DMS153 treated with DMSO at 0.1 percent for 48 hours (cell line): ENCODE results near the gene TMEM14B.
A peak's percentile ranks its signal among the peaks of the same experiment; 100 is the strongest.
"Not testable (repeated sequence)": the region's sequence is repeated elsewhere in the genome, so short reads cannot be mapped to it uniquely, and the experiment has no call there.

Experiments
- DNase-seq: peaks from one replicate; lab custom pipeline; 2025; ENCODE audit not compliant: unreplicated experiment; lab: John Stamatoyannopoulos, UW

TMEM14B gene

GRCh38 chr6:10747251-10747972 lies at the start of gene TMEM14B:
Gene TMEM14B, plus strand, starts transcription at chr6:10747805. Its CDS starts 1,441 bp downstream, at chr6:10749246.
- peak; percentile 66 for DNase-seq

- no peak for DNase-seq
Observed at GRCh38 chr6:10713962-10714361, 33.6 kb upstream of the TMEM14B start.

- DNase-seq: no peak
Observed at GRCh38 chr6:10719296-10719963, 28.2 kb upstream of the TMEM14B start.

GRCh38 chr6:10719964-10720264 lies 27.7 kb upstream of the TMEM14B start:
- no peak for DNase-seq

- no peak for DNase-seq
Observed at GRCh38 chr6:10720265-10720959, 27.2 kb upstream of the TMEM14B start.

- DNase-seq: not testable (repeated sequence)
Observed at GRCh38 chr6:10720960-10721849, 26.4 kb upstream of the TMEM14B start.

- DNase-seq: no peak
Observed at GRCh38 chr6:10721850-10722569, 25.6 kb upstream of the TMEM14B start.

GRCh38 chr6:10722570-10722819 lies 25.1 kb upstream of the TMEM14B start:
- no peak for DNase-seq

GRCh38 chr6:10722820-10723566 lies 24.6 kb upstream of the TMEM14B start, which contains the start of gene TMEM14C:
Gene TMEM14C, plus strand, starts transcription at chr6:10723070. Its CDS starts 1,544 bp downstream, at chr6:10724614.
- peak; percentile 60 for DNase-seq

GRCh38 chr6:10723567-10723881 lies 24.1 kb upstream of the TMEM14B start:
- no peak for DNase-seq

GRCh38 chr6:10725044-10725443 lies 22.6 kb upstream of the TMEM14B start:
- DNase-seq: no peak

- no peak for DNase-seq
Observed at GRCh38 chr6:10725716-10726115, 21.9 kb upstream of the TMEM14B start.

GRCh38 chr6:10730254-10730653 lies 17.4 kb upstream of the TMEM14B start:
- DNase-seq: no peak

GRCh38 chr6:10733151-10733715 lies 14.4 kb upstream of the TMEM14B start:
- DNase-seq: no peak

- no peak for DNase-seq
Observed at GRCh38 chr6:10733863-10734262, 13.7 kb upstream of the TMEM14B start.

- no peak for DNase-seq
Observed at GRCh38 chr6:10736731-10737130, 10.9 kb upstream of the TMEM14B start.

GRCh38 chr6:10740061-10740460 lies 7.5 kb upstream of the TMEM14B start:
- DNase-seq: no peak

GRCh38 chr6:10741643-10742042 lies 6.0 kb upstream of the TMEM14B start:
- DNase-seq: not testable (repeated sequence)

GRCh38 chr6:10742251-10742650 lies 5.4 kb upstream of the TMEM14B start:
- DNase-seq: no peak

GRCh38 chr6:10743515-10743914 lies 4.1 kb upstream of the TMEM14B start:
- DNase-seq: no peak
